Adrenal gland (tissue), 5 donors: ENCODE measurements around the gene SMIM44.

Experiments used
- CTCF ChIP-seq, 6 experiments: fragments of 450-650 bp in 4 of 6; fragments of 200-600 bp in 2 of 6; sonication (generic) in 1 of 6; IDR thresholded peaks; 1 replicate in 5 of 6; 2 replicates in 1 of 6; pipeline versions ENCODE4 v1.5.1 to v1.8.0; 2016 to 2021; ENCODE audit warnings: antibody characterized with exemption in 6 of 6, mild to moderate bottlenecking in 2 of 6, moderate library complexity in 1 of 6
- POLR2A ChIP-seq, 2 donors: fragments of 450-650 bp; IDR thresholded peaks; one replicate each; pipeline ENCODE4 v1.6.1; 2017; ENCODE audit warnings: antibody characterized with exemption in 2 of 2, mild to moderate bottlenecking in 2 of 2, moderate library complexity in 1 of 2
- donor health status: DM: no; HTN: no; CAD: no.

DNA sequence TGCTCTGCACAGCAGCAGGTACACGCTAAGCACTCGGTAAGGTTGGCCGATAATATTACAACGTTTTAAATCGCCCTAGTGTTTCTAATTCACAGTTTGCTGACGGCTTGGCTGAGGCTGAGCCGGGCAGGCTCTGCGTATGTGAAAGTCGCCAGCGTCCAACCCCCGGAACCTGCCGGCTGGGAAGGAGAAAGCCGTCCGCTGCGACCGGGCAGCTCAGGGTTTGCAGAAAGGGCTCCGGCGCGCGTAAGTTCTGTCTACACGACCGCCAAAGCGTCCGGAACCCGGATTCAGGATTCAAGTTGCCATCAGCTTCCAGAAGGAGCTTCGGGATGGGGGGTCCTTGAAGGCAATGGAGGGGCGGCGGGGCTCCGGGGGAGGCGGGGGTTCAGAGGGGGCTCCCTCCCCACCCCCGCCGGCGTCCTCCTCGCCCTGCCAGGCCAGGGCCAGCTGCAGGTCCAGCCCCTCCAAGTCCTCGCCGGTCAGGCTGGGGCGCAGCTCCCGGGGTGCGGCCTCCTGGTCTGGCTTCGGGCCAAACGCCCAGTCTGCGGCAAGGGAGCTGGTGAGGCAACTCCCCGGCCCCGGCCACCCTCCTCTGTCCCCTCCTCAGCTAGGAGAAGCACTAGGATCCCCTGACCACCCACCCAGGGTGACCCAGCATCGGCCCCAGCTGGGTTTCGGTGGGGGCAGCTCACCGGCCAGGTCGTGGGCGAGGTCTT, 575 bp downstream of the SMIM44 start:
- TF ChIP-seq CTCF (IDR thresholded peaks at IDR 0.05), result no peak
- TF ChIP-seq POLR2A (IDR thresholded peaks at IDR 0.05), result no peak
